EH (cell line): Measurements from ENCODE around the gene TENM4.
"Not testable (repeated sequence)": the region's sequence is repeated elsewhere in the genome, so short reads cannot be mapped to it uniquely, and the experiment has no call there.

Experiments
- DNase-seq: peaks from one replicate; pipeline ENCODE4 v3.0.0-alpha.2; 2015; ENCODE audit warnings: low read depth

The TENM4 gene

GRCh38 chr11:79244241-79244772 lies 196.5 kb downstream of the TENM4 start:
- DNase-seq = peak; percentile 89

- no peak for DNase-seq
Observed at GRCh38 chr11:79243422-79244210, 197.2 kb downstream of the TENM4 start.

GRCh38 chr11:79242616-79243015 lies 198.2 kb downstream of the TENM4 start:
- peak; percentile 25 for DNase-seq

- DNase-seq = no peak
Observed at GRCh38 chr11:79241852-79242241, 199.0 kb downstream of the TENM4 start.

- DNase-seq = no peak
Observed at GRCh38 chr11:79241205-79241851, 199.5 kb downstream of the TENM4 start.

- DNase-seq = peak; percentile 89
Observed at GRCh38 chr11:79237703-79238102, 203.1 kb downstream of the TENM4 start.

GRCh38 chr11:79237091-79237490 lies 203.7 kb downstream of the TENM4 start:
- DNase-seq = no peak

- DNase-seq = peak; percentile 95
Observed at GRCh38 chr11:79236541-79236971, 204.3 kb downstream of the TENM4 start.

GRCh38 chr11:79235696-79236095 lies 205.1 kb downstream of the TENM4 start:
- no peak for DNase-seq

GRCh38 chr11:79232346-79232745 lies 208.5 kb downstream of the TENM4 start:
- no peak for DNase-seq

- DNase-seq = no peak
Observed at GRCh38 chr11:79229047-79229446, 211.8 kb downstream of the TENM4 start.

- DNase-seq = no peak
Observed at GRCh38 chr11:79227767-79228755, 212.8 kb downstream of the TENM4 start.

GRCh38 chr11:79227308-79227707 lies 213.5 kb downstream of the TENM4 start:
- no peak for DNase-seq

- no peak for DNase-seq
Observed at GRCh38 chr11:79226126-79226525, 214.7 kb downstream of the TENM4 start.

- DNase-seq = not testable (repeated sequence)
Observed at GRCh38 chr11:79222163-79222562, 218.7 kb downstream of the TENM4 start.

- no peak for DNase-seq
Observed at GRCh38 chr11:79221444-79222130, 219.2 kb downstream of the TENM4 start.

GRCh38 chr11:79220171-79220570 lies 220.7 kb downstream of the TENM4 start:
- no peak for DNase-seq

GRCh38 chr11:79219186-79220045 lies 221.4 kb downstream of the TENM4 start:
- no peak for DNase-seq

GRCh38 chr11:79212741-79213190 lies 228.1 kb downstream of the TENM4 start:
- DNase-seq = no peak

GRCh38 chr11:79209540-79210266 lies 231.1 kb downstream of the TENM4 start:
- DNase-seq = peak; percentile 5
